HG03354 (cell line): ENCODE measurements around the gene NLGN3.

Source experiments
- ATAC-seq: cut with Tn5 transposase; IDR thresholded peaks from one replicate; pipeline ENCODE4 v1.9.1; 2021; ENCODE audit warnings: mild to moderate bottlenecking; ENCODE audit not compliant: unreplicated experiment, poor library complexity, severe bottlenecking

NLGN3 gene

GRCh38 chrX:71117358-71117757 is 27.3 kb upstream of the NLGN3 start:
- ATAC-seq, result no peak

- peak; percentile 93 for ATAC-seq
Observed at GRCh38 chrX:71118032-71118984, 26.3 kb upstream of the NLGN3 start, which contains the start of gene MED12. Gene MED12 (plus strand): TSS chrX:71118596. CDS start chrX:71118755, 159 bp downstream.

GRCh38 chrX:71118985-71119535 is 25.6 kb upstream of the NLGN3 start:
- ATAC-seq, result no peak

- no peak for ATAC-seq
Observed at GRCh38 chrX:71128166-71128833, 16.3 kb upstream of the NLGN3 start.

- peak; percentile 87 for ATAC-seq
Observed at GRCh38 chrX:71128915-71129765, 15.5 kb upstream of the NLGN3 start.

GRCh38 chrX:71131510-71131909 is 13.1 kb upstream of the NLGN3 start:
- ATAC-seq, result no peak

GRCh38 chrX:71140440-71140839 is 4.2 kb upstream of the NLGN3 start:
- ATAC-seq, result no peak

GRCh38 chrX:71143508-71143907 is 1.1 kb upstream of the NLGN3 start:
- ATAC-seq, result no peak

- no peak for ATAC-seq
Observed at GRCh38 chrX:71147496-71148277, 3.0 kb downstream of the NLGN3 start.

GRCh38 chrX:71148278-71148663 is 3.6 kb downstream of the NLGN3 start:
- ATAC-seq, result no peak

GRCh38 chrX:71151366-71151765 is 6.7 kb downstream of the NLGN3 start:
- ATAC-seq, result no peak

- no peak for ATAC-seq
Observed at GRCh38 chrX:71154196-71154595, 9.6 kb downstream of the NLGN3 start.

GRCh38 chrX:71154641-71155040 is 10.0 kb downstream of the NLGN3 start:
- no peak for ATAC-seq

- ATAC-seq, result no peak
Observed at GRCh38 chrX:71158603-71159002, 14.0 kb downstream of the NLGN3 start.

- no peak for ATAC-seq
Observed at GRCh38 chrX:71159335-71159734, 14.7 kb downstream of the NLGN3 start.

GRCh38 chrX:71160475-71160874 is 15.8 kb downstream of the NLGN3 start:
- no peak for ATAC-seq

GRCh38 chrX:71162981-71163380 is 18.3 kb downstream of the NLGN3 start:
- no peak for ATAC-seq

- ATAC-seq, result no peak
Observed at GRCh38 chrX:71164071-71164470, 19.4 kb downstream of the NLGN3 start.

GRCh38 chrX:71166461-71166860 is 21.8 kb downstream of the NLGN3 start:
- no peak for ATAC-seq
